ENCODE results near the gene TNS1.

The TNS1 gene

GRCh38 chr2:217939629-217940245 is 63.1 kb downstream of the TNS1 start:
- peaks cover 2% of the 10 kb centered on the region for H3K4me1 Mint-ChIP-seq

GRCh38 chr2:217939220-217939619 is 63.6 kb downstream of the TNS1 start:
- peaks cover 12% of the 10 kb centered on the region for H3K27me3 Mint-ChIP-seq
- ATAC-seq (no peak), DNase-seq (no peak)
- no peak overlapping the region for H3K4me3 Mint-ChIP-seq
- no peaks in the 10 kb centered on the region for H3K36me3 Mint-ChIP-seq (ENCODE audit: low read depth)
- H3K4me1 Mint-ChIP-seq, result peaks cover 2% of the 10 kb centered on the region
- H3K27ac Mint-ChIP-seq, result no peak overlapping the region
- no peaks in the 10 kb centered on the region for H3K9me3 Mint-ChIP-seq

More at GRCh38 chr2:217939629-217940245, 63.1 kb downstream of the TNS1 start:
- Mint-ChIP-seq H3K27ac (no peak overlapping the region), H3K27me3 (peaks cover 12% of the 10 kb centered on the region), H3K9me3 (no peaks in the 10 kb centered on the region), H3K4me3 (no peak overlapping the region), H3K36me3 (ENCODE audit: low read depth) (no peaks in the 10 kb centered on the region)
- ATAC-seq (no peak), DNase-seq (no peak)

- peaks cover 6% of the 10 kb centered on the region for H3K27me3 Mint-ChIP-seq
- ATAC-seq (no peak), DNase-seq (no peak)
- peaks cover 3% of the 10 kb centered on the region for H3K4me1 Mint-ChIP-seq
- H3K27ac Mint-ChIP-seq, result no peak overlapping the region
- H3K9me3 Mint-ChIP-seq, result no peaks in the 10 kb centered on the region
- no peaks in the 10 kb centered on the region for H3K36me3 Mint-ChIP-seq (ENCODE audit: low read depth)
- no peak overlapping the region for H3K4me3 Mint-ChIP-seq
Observed at GRCh38 chr2:217938036-217938435, 64.8 kb downstream of the TNS1 start.

GRCh38 chr2:217937446-217937845 is 65.3 kb downstream of the TNS1 start:
- no peak overlapping the region for H3K27ac Mint-ChIP-seq
- peaks cover 6% of the 10 kb centered on the region for H3K27me3 Mint-ChIP-seq
- H3K4me3 Mint-ChIP-seq, result no peak overlapping the region
- no peak for ATAC-seq
- peaks cover 3% of the 10 kb centered on the region for H3K4me1 Mint-ChIP-seq
- no peak for DNase-seq
- H3K9me3 Mint-ChIP-seq, result no peaks in the 10 kb centered on the region
- no peaks in the 10 kb centered on the region for H3K36me3 Mint-ChIP-seq (ENCODE audit: low read depth)

GRCh38 chr2:217936952-217937351 is 65.8 kb downstream of the TNS1 start:
- Mint-ChIP-seq H3K4me1 (peaks cover 3% of the 10 kb centered on the region), H3K9me3 (no peaks in the 10 kb centered on the region), H3K27ac (no peak overlapping the region), H3K36me3 (ENCODE audit: low read depth) (no peaks in the 10 kb centered on the region), H3K4me3 (no peak overlapping the region), H3K27me3 (peaks cover 6% of the 10 kb centered on the region)
- ATAC-seq (no peak), DNase-seq (no peak)

- no peak for ATAC-seq
- no peak overlapping the region for H3K4me3 Mint-ChIP-seq
- DNase-seq, result no peak
- peaks cover 3% of the 10 kb centered on the region for H3K4me1 Mint-ChIP-seq
- peaks cover 2% of the 10 kb centered on the region for H3K27me3 Mint-ChIP-seq
- H3K9me3 Mint-ChIP-seq, result no peaks in the 10 kb centered on the region
- H3K27ac Mint-ChIP-seq, result no peak overlapping the region
- H3K36me3 Mint-ChIP-seq (ENCODE audit: low read depth), result no peaks in the 10 kb centered on the region
Observed at GRCh38 chr2:217935901-217936684, 66.7 kb downstream of the TNS1 start.

- H3K36me3 Mint-ChIP-seq (ENCODE audit: low read depth), result no peaks in the 10 kb centered on the region
- peaks cover 5% of the 10 kb centered on the region for H3K4me1 Mint-ChIP-seq
- no peak overlapping the region for H3K27ac Mint-ChIP-seq
- no peak overlapping the region for H3K4me3 Mint-ChIP-seq
- peaks cover 5% of the 10 kb centered on the region for H3K27me3 Mint-ChIP-seq
- DNase-seq (no peak), ATAC-seq (no peak)
- H3K9me3 Mint-ChIP-seq, result no peaks in the 10 kb centered on the region
Observed at GRCh38 chr2:217935235-217935879, 67.4 kb downstream of the TNS1 start.

GRCh38 chr2:217934321-217935131 is 68.3 kb downstream of the TNS1 start:
- no peak overlapping the region for H3K27ac Mint-ChIP-seq

GRCh38 chr2:217933617-217933993 is 69.2 kb downstream of the TNS1 start:
- no peak for ATAC-seq
- peaks cover 5% of the 10 kb centered on the region for H3K4me1 Mint-ChIP-seq
- H3K27ac Mint-ChIP-seq, result no peak overlapping the region
- H3K27me3 Mint-ChIP-seq, result peaks cover 6% of the 10 kb centered on the region
- no peak for DNase-seq
- H3K9me3 Mint-ChIP-seq, result no peaks in the 10 kb centered on the region
- no peak overlapping the region for H3K4me3 Mint-ChIP-seq
- H3K36me3 Mint-ChIP-seq (ENCODE audit: low read depth), result no peaks in the 10 kb centered on the region

More at GRCh38 chr2:217934321-217935131, 68.3 kb downstream of the TNS1 start:
- no peak for DNase-seq
- Mint-ChIP-seq H3K36me3 (ENCODE audit: low read depth) (no peaks in the 10 kb centered on the region), H3K4me1 (peaks cover 5% of the 10 kb centered on the region), H3K27me3 (peaks cover 6% of the 10 kb centered on the region), H3K9me3 (no peaks in the 10 kb centered on the region), H3K4me3 (no peak overlapping the region)
- peak; percentile 62 for ATAC-seq

- Mint-ChIP-seq H3K4me1 (peaks cover 5% of the 10 kb centered on the region), H3K9me3 (no peaks in the 10 kb centered on the region), H3K27ac (no peak overlapping the region), H3K36me3 (ENCODE audit: low read depth) (no peaks in the 10 kb centered on the region), H3K27me3 (peaks cover 6% of the 10 kb centered on the region), H3K4me3 (no peak overlapping the region)
- ATAC-seq, result no peak
- no peak for DNase-seq
Observed at GRCh38 chr2:217932803-217933616, 69.8 kb downstream of the TNS1 start.

- no peak for DNase-seq
- H3K9me3 Mint-ChIP-seq, result no peaks in the 10 kb centered on the region
- H3K27ac Mint-ChIP-seq, result no peak overlapping the region
- peaks cover 6% of the 10 kb centered on the region for H3K27me3 Mint-ChIP-seq
- H3K36me3 Mint-ChIP-seq (ENCODE audit: low read depth), result no peaks in the 10 kb centered on the region
- no peak for ATAC-seq
- H3K4me1 Mint-ChIP-seq, result peaks cover 5% of the 10 kb centered on the region
- no peak overlapping the region for H3K4me3 Mint-ChIP-seq
Observed at GRCh38 chr2:217931846-217932560, 70.8 kb downstream of the TNS1 start.

GRCh38 chr2:217930761-217931563 is 71.8 kb downstream of the TNS1 start:
- no peaks in the 10 kb centered on the region for H3K9me3 Mint-ChIP-seq
- peaks cover 5% of the 10 kb centered on the region for H3K4me1 Mint-ChIP-seq
- peaks cover 6% of the 10 kb centered on the region for H3K27me3 Mint-ChIP-seq
- no peak for DNase-seq
- no peaks in the 10 kb centered on the region for H3K36me3 Mint-ChIP-seq (ENCODE audit: low read depth)
- no peak overlapping the region for H3K4me3 Mint-ChIP-seq
- no peak overlapping the region for H3K27ac Mint-ChIP-seq
- no peak for ATAC-seq
